NCI-H748 treated with DMSO at 0.1 percent for 48 hours (cell line): ENCODE data around the gene MROH2A.
"Not testable (repeated sequence)": the region's sequence is repeated elsewhere in the genome, so short reads cannot be mapped to it uniquely, and the experiment has no call there.

Experiments
- DNase-seq: peaks from one replicate; lab custom pipeline; 2025; lab: John Stamatoyannopoulos, UW

The MROH2A gene

DNA sequence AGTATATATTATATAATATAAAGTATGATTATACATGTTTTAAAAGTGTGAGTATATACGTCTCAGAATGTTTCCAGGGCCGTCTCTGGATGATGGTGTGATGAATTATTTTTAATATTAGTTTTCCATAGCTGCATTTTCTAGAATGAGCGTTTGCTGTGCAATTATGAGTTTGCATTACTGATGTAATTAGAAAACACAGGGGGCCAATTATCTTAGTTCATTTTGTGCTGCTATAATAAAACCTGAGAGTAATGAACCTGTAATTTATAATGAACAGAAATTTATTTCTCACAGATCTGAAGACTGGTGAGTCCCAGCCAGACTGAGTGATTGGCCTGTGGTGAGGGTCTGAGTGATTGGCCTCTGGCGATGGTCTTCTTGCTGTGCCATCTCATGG lies 80.2 kb downstream of the MROH2A start:
- DNase-seq = no peak

DNA sequence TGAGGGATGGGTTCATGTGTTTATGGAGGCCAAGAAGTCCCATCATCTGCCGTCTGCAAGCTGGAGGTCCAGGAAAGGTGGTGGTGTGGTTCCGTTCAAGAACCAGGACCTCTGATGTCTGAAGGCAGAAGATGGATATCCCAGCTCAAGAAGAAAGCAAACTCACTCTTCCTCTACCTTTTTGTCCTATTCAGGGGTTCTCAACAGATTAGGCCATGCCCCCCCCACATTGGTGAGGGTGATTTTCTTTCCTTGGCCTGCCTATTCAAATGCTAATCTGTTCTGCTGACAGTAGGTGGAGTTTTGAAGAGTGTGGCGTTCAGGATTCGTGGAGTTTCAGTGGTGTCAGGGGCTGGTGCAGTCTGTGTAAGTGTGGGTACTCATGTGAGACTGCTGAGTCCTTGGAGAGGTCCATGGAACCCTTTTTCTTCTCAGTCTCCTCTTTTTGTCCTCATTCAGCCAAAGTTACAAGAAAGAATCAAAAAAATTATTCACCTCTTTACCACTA lies 84.2 kb downstream of the MROH2A start:
- no peak for DNase-seq

DNA sequence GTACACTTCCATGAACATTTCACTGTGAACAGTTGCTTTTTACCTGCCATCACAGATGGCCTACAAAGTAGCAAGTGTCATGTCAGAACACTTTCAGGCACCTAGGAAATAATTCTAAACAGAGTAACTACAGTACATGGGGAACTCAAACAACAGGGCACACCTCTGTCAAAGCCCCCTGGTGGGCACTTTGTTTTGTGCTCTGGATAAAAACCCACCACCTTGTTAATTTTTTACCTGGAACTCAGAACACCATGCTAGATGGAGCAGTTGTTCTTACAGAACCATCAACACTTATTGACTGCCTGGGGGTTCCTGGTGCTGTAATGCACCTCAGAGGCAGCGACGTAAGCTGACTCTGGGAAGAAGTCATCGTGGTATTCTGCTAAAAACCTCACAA lies 87.7 kb downstream of the MROH2A start:
- DNase-seq = no peak

DNA sequence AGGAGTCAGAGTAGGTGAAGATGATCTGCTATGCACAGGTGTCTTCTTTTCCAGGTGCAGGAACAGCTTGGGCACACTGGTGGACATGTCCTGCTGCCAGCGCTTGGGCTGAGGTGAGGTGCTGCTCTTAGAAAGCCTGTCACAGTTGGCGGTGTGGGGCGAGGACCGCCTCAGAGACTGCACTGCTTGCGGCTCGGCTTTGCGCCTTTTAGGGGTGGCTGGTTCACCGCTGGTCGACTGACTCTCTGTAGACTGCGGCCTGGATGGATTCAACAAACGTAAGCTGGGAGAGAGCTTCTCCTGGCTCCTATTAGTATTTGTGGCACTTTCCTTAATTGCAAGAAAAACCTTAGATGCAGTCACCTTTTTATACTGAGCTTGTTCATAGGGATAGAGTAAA lies 88.3 kb downstream of the MROH2A start:
- no peak for DNase-seq

DNA sequence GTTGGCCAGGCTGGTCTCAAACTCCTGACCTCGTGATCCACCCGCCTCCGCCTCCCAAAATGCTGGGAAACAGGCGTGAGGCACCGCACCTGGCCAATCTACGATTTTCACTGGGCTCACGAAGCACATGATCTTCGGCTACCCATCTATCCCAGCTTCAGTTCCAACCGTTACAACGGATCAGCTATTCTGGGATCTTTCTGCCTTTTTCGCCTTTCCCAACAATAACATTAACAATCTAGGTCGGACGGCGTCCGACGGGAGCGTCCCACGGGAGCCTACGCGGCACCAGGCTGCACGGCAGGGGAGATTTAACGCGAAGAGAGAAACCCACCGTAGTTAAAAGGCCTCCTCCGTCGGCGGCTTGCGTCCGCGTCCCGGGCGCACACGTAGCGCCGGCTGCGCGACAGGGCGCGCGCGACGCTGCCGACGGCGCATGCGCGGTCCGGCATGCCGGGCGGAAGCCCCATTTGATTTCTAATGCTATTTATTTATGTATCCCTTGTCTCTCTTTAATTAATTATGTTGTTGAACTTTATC lies 89.9 kb downstream of the MROH2A start, which contains the start of gene MSL3B:
TSS of gene MSL3B (minus strand) at position 394 of the 540 bp plus-strand sequence.
- DNase-seq = peak; percentile 52

DNA sequence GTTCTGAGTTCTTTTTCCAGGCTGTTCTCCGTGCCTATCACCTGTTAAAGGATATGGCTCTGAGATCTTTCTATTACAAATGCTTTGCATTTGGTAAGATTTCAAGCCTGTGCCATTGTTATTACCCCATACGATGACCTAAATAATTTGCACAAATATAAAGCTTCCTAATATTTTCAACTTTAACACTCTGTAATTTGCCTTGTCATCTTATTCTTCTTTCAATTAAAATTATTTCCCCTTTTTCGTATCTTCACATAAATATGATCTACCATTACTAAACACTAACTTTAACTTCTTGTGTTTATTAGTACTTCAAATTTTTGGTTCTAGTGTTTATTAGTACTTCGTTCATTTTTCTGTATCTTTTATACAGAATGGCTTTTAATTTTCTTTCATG lies 93.3 kb downstream of the MROH2A start:
- no peak for DNase-seq

DNA sequence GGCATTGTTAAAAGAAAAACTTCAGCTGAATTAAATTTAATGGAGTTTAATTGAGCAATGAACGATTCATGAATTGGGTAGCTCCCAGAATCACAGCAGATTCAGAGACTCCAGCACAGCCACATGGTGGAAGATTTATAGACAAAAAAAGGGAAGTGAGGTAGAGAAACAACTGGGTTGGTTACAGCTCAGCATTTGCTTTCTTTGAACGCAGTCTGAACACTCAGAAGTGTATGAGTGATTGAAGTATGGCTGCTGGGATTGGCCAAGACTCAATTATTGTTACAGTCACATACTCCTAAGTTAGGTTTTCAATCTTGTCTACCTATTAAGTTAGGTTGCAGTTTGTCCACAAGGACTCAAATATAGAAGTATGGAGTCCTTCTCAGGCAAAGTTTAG lies 94.0 kb downstream of the MROH2A start:
- DNase-seq = not testable (repeated sequence)

DNA sequence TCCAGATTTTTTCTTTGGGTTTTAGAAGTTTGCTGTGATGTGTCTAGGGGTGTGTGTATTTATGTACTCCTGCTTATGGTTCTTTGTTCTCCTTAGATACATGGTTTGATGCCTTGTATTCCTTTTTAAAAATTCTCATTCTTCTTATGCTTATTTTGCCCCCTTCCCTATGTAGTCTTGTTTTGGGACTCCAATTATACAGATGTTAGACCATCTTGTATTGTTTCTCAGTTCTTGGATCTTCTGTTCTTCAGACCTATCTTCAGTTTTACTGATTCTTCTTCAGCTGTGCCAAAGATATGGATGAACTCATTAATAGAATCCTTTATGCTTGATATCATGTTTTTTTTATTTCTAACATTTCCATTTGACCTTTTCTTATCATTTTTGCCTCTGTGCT lies 104.2 kb downstream of the MROH2A start:
- no peak for DNase-seq
